T-helper 2 cell treated with Interferon-gamma antibody and Interleukin-4, amounts not matched to agents 100 ng/mL and 5 ng/mL, for 36 hours (primary cell): ENCODE data around the gene ZNF580. TPM values are rescaled to one million over a fixed set of nuclear protein-coding genes. Genes with fewer than 3 reads are reported as not detected.

Experiments
- intact Hi-C: fragments of 100-400 bp; cut with micrococcal nuclease; formaldehyde crosslinking; loops from one replicate; pipeline ENCODE4 v1.15.1; 2023
- total RNA-seq: library from RNA; stranded (reverse); gene quantifications from 2 replicates; pipeline ENCODE4 v1.2.3, GENCODE V29; 2022

The ZNF580 gene
- total RNA-seq, 1 donor from 2014 or later: 30.8 TPM

- intact Hi-C loops: loop anchor here (2.0 kb wide), 1 partner anchor 40 kb away; no protein-coding TSS in a partner anchor
Observed at GRCh38 chr19:55674459-55674840, 33.6 kb downstream of the ZNF580 start.

DNA sequence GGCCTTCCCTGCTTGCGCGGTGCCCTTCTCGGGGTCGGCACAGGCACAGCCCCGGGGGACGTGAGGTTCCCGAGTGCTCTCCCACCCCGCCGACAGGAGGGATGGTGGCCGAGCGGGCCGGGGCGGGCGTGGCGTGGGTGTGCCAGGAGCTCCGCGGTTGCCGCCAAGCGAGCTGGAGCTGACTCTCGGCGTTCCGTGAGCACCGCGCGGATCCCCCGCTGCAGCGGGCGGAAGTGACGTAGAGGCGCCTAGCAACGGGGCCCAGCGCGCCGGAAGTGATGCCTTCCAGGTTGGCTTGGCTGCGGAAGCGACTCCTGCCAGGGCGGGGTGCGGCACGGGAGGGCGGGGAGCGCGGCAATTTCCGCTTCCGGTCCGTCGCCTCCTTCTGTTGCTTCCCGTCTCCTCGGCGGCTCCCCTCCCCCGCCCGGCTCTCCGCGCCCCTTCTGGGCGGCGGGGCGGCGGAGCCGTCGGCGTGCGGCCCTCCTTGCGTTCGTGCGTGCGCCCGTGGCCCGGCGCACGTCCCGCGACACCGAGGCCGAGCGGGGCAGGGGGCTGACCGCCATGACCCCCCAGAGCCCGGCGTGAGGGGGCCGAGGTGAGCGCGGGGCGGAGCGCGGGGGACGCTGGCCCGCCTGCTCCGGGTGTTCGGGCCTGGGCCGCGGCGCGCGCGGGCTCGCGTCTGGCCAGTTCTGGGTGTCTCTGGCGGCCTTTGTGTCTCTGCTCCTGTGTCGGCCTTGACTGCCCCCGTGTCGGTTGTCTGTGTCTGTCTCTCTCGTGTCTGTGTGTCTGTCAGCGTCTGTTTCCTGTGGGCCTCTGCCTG, 34.2 kb downstream of the ZNF580 start, which contains the start of gene EPN1:
Gene EPN1 (plus strand): TSS at position 386 of the 820 bp plus-strand sequence. CDS start 3,402 bp downstream, outside the sequence.
- intact Hi-C loops: loop anchor here (1.0 to 2.0 kb wide), 3 partner anchors 20 to 466 kb away; partner anchors contain the start of genes U2AF2 and ZNF444

- intact Hi-C loops: loop anchor here (1.0 to 2.0 kb wide), 3 partner anchors 21 to 465 kb away; partner anchors contain the start of genes U2AF2 and ZNF444
Observed at GRCh38 chr19:55675661-55676354, 35.0 kb downstream of the ZNF580 start.

DNA sequence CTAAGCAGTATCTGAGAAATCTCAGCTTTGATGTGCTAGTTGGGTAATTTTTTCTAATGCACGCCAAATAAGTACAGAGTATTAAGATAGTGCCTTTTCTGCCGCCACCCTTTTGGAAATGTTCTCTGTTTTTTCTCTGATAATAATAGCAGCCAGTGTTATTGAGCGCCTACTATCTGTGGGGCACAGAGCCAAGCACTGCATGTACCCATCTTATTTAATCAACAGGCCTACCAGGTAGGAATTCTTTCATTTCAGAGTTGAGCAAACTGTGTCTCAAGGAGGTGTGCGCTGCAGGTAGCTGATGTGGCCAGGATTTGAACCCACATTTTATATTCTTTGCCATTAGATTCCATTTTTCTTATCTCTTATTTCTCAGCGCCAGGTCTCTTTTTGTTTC, 35.6 kb downstream of the ZNF580 start:
- intact Hi-C loops: no loop called here

GRCh38 chr19:55676889-55677505, 36.2 kb downstream of the ZNF580 start:
- intact Hi-C loops: no loop called here

DNA sequence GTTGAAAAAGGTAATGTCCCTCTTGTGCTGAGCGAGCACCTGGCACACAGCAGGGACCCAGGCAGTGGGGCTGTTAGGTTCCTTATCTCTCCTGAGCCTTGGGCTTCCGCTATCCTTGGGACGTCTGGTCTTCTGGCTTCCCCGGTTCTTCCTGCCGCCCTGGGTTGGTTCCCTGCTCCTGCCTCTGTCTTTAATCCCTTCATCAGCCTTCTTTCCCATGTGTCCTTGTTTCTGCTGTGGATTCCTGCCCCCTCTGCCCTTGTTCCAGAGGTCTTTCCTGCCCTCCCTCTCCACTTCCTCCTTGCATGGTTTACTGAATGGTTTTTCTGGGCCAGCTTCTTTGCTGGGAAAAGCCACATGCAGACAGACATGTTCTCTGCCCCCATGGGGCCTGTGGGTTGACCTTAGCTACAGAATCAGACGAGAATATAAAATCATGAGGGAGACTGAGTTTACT, 36.8 kb downstream of the ZNF580 start:
- intact Hi-C loops: no loop called here

DNA sequence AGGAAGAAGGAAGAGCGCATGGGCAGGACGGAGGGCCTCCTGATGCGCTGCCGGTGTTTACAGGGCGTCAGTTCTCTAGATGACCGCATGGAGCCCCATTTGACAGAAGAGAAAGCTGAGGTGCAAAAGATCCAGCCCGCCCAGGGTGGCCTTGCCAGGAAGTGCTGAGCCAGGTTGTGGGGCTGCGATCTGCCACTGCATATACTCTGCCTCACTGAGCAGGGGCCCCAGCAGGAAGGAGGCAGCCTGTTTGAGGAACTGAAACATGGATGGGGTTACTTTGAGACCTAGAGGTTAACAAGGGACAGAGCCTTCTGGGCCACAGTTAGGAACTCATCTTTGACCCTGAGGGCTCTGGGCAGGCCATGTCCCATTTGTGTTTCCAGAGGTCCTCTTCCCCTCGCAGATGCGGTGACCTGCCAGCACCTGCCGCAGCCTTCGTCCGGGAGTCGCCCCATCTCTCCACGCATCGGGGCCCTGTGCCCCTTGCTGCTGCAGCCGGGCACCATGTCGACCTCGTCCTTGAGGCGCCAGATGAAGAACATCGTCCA, 37.4 kb downstream of the ZNF580 start:
- intact Hi-C loops: no loop called here

GRCh38 chr19:55679343-55680257, 38.8 kb downstream of the ZNF580 start:
- intact Hi-C loops: no loop called here

DNA sequence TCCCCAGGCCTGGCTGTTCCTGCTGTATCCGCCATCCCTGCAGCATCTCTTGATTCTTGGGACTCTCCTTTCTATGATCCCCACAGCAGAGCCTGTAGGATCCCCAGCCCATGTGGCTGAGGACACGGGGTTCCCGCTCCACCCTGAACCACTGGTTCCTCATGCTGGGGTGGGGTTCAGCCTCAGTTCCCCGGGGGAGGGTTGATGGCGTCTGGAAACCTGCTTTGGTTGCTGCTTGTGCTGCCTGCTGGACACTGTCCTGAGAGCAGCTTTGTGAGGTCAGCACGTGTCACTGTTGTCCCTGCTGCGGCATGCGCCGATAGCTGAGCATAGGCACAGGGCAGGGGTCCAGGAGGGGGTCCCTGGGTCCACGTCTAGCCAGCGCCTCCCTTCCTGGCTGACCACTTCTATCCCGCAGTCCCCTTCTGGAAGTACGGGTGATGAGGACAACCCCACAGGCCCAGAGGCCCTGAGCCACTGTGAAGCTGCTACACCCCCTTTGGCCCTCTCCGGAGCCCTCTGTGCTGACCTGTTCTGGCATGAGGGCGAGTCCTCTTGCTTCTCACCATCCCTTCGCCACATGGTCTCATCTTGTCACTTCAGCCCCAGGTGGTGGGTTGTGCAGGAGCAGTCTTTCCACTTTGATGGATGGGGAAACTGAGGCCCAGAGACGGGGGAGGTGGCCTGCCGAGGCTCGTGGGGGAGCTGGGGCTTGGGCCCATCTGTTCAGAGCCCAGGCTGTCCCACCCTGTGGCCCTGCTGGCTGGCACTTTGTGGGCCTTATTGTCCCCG, 39.7 kb downstream of the ZNF580 start:
- intact Hi-C loops: no loop called here

DNA sequence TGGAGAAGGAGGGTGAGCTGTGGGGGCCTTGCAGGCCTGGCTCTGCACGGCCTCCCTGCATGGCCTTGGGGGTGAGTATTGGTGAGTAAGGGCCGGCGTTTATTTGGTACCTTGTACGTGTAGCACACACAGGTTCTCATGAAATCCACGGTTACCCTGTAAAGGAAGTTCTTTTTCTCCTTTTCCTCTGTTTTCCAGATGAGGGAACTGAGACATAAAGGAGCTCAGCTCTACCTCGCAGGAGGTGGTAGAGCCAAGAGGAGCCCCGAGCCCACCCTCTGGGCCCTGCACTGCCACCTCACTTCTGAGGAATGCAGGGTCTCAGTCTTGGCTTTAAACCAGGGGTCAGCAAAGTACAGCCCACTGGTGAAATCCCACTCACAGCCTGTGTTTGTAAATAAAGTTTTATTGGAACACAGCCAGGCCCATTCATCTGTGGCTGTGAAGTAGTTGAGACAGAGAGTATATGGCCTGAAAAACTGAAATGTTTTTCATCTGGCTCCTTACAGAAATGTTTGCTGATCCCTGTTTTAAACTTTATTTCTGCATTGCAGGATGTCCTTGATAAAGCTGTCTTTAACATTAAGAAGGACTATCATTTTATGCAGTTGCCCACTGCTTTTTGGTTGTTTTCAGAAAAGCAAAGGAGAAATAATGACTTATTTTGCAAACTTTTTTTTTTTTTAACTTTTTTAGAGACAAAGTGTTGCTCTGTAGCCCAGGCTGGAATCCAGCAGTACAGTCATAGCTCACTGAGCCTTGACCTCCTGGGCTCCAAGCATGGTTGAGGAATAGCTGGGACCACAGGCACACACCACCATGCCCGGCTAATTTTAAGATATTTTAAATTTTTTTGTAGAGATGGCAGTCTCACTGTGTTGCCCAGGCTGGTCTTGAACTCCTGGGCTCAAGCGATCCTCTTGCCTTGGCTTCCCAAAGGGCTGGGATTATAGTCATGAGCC, 40.6 kb downstream of the ZNF580 start:
- intact Hi-C loops: no loop called here

DNA sequence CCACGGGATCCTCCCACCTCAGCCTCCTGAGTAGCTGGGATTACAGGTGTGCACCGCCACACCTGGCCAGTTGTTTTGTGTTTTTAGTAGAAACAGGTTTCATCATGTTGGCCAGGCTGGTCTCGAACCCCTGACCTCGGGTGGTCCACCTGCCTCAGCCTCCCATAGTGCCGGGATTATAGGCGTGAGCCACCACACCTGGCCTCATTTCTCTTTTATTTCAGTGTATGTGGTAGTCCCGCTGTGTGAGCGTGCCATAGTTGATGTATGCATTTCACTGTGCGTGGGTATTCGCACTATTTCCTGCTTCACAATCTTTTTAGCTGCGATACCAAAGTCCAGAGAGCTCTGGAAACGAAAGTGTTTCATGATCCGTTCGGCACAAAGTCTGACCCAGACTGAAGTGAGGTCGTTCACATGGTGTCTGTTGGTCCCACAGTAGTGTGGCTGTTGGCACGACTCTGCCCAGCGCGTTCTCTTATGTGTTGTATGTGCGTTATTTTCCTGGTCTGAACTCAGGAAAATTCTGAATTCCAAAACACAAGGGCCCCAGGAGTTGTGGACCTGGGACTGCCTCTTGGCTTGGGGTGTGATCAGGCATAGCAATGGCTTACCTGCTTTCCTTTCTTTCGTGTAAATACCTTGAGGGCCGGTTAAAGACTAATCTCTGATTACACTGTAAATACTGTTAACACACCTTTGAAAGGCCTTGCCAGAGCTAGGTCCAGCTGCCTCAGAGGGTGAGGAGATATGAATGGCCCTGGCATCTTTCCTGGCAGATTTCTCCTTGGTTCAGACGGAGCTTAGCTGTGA, 42.9 kb downstream of the ZNF580 start:
- intact Hi-C loops: no loop called here

DNA sequence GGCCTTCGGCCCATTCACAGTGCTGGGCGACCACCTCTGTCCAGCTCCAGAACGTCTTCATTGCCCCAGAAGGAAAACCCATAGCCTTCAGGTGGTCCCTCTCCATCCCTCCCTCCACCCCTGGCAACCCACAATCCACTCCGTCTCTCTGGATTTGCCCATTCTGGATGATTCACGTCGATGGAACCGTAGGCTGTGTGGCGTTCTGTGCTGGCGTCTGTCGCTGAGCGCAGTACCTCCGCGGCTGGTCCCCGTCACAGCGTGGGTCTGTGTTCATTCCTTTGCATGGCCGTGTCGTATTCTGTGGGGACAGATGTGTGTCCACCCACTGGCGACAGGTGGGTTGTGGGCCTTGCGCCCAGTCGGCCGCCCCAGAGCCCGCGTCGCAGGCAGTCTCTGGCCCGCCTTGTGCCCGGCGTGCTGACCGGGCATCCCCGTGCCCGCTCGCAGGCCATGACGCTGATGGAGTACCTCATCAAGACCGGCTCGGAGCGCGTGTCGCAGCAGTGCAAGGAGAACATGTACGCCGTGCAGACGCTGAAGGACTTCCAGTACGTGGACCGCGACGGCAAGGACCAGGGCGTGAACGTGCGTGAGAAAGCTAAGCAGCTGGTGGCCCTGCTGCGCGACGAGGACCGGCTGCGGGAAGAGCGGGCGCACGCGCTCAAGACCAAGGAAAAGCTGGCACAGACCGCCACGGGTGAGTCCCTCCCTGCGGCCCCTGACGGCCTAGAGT, 44.3 kb downstream of the ZNF580 start:
- intact Hi-C loops: no loop called here

- intact Hi-C loops: no loop called here
Observed at GRCh38 chr19:55685776-55686175, 45.0 kb downstream of the ZNF580 start.

DNA sequence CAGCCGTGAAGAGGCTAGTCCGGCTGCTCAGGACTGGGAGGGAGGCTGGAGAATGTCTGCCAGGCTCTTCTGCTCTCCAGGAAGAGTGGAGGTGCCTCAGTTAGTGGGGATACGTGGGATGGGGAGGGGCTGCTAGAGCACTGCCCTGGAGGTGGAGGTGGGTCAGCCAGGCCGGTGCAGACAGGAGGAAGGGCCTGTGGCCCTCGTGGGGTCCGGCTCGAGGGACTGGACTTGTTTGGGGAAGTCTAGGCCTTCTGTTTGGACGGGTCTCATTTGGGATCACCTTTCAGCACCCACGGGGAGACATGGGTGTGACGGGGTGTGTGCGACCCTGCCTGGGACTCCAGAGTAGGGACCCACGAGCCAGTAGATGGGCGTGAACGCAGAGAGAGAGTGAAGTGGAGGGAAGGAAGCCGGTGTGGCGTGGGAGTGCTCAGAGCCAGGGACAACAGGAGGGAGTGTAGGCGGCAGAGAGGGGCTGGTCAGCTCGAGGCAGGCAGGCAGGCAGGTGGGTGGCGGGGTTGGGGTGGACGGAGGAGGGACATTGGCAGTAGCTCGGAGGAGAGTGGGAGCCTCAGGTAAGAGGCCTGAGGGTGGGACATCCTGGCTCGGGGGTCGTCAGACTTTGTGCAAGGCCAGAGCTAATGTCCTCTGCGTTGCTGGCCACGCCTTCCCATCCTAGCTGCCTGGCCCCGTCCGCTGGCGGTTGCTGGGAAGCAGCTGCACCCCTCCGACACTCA, 45.7 kb downstream of the ZNF580 start:
- intact Hi-C loops: no loop called here

DNA sequence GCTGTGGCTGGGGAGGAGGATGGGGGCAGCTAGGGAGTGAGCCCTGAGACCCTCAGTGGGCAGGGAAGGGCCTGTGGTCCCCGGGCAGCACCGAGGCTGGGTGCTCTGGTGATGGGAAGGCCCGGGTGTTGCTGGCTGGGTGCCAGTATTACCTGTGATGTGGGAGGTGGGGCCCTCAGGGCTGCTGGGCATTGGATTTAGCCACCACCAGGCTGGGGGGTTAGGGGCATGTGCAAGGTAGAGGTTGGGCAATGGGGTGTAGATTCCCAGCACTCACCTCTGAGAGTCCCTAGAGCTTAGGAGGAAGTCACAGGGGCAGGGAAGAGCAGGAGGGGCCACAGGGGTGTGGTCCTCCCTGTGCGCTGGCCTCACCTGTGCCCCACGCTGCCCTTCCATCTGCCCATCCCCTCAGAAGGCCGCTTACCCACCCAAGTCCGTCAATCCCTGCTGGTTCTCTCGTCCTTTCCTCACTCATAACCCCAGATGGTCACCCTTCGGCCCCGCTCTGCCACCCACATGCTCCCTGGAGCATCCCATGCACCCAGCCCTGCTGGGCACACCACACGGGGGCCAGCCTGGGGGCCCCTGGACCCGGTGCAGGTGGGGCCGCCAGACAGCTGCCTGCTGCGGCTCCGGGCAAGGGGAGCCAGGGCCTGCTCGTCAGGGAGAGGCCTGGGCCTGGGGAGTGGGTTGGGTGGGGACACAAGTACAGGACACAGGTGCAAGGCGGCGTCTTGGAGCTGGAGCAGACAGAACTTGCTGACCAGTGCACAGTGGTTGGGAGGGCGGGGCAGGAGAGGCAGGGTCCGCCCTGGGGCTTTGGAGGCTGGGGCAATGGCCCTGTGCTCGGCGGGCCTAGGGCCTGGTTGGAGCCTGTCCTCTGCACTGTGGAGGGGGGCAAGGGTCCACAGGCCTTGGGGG, 46.7 kb downstream of the ZNF580 start:
- intact Hi-C loops: no loop called here
